Stimulated activated CD4-positive, alpha-beta T cell treated with anti-CD3 and anti-CD28 coated beads, Interleukin-1b, Interleukin-23, amount 100 ng/mL, for 48 hours (primary cell): ENCODE data around the gene NET1.
"Not testable (repeated sequence)": the region's sequence is repeated elsewhere in the genome, so short reads cannot be mapped to it uniquely, and the experiment has no call there.

Experiments
- DNase-seq: peaks from one replicate; pipeline ENCODE4 v3.0.0-alpha.2; 2020

Gene NET1

DNA sequence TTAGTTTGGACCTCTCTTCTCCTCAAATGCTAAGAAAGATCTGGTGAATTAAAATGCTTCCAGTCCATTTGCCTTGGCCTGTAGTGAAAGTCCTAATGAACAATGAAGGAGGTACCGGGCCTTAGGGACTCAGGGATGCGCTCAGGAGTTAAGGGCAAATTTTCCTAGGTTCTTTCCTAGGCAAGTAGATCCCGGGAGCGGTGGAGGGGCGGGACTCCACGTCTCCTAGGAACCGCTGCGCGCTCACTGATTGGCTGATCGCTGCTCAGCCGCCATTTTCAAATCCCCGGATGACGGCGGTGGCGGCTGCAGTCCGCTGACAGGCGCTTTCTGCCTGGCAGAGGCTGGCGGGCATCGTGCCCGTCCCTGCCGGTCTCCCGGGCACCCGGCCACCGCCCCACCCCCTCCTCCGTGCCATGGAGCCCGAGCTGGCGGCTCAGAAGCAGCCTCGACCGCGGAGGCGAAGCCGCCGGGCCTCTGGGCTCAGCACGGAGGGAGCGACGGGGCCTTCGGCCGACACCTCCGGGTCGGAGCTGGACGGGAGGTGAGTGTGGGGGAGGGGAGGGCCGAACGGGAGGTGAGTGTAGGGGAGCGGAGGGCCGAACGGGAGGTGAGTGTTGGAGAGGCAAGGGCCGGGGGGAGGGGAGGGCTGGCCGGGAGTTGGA is at the start of gene NET1:
TSS of gene NET1 (plus strand) at position 281 of the 665 bp plus-strand sequence. CDS start at position 417, 136 bp downstream.
- peak; percentile 77 for DNase-seq

GRCh38 chr10:5362873-5363272 is 49.5 kb upstream of the NET1 start:
- DNase-seq: no peak

- no peak for DNase-seq
These were observed 48.0 kb upstream of the NET1 start for GRCh38 chr10:5364374-5364773.

- no peak for DNase-seq
These were observed 47.4 kb upstream of the NET1 start, which contains the start of gene UCN3 for GRCh38 chr10:5364890-5365338. Gene UCN3 (plus strand): TSS chr10:5364966. CDS start chr10:5373721, 8,755 bp downstream.

DNA sequence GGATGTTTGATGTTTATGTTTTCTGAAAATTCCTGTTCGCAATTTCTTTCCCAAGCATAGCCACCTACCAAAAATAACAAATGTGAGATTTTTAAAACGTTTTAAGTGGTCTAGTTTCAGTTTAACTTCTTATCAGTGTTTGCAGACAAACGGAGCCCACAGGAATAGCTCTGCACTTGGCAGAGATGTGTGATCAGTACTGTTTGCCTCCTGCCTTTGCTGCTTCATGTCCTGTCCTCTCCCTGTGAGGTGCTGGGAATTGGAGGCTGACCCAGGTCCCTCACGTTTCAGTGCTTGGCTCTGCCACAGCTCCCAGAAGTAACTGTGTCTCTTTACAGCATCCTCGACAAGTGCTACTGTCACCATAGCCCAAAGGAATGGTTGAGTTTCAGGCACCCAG is 46.4 kb upstream of the NET1 start:
- DNase-seq: no peak

DNA sequence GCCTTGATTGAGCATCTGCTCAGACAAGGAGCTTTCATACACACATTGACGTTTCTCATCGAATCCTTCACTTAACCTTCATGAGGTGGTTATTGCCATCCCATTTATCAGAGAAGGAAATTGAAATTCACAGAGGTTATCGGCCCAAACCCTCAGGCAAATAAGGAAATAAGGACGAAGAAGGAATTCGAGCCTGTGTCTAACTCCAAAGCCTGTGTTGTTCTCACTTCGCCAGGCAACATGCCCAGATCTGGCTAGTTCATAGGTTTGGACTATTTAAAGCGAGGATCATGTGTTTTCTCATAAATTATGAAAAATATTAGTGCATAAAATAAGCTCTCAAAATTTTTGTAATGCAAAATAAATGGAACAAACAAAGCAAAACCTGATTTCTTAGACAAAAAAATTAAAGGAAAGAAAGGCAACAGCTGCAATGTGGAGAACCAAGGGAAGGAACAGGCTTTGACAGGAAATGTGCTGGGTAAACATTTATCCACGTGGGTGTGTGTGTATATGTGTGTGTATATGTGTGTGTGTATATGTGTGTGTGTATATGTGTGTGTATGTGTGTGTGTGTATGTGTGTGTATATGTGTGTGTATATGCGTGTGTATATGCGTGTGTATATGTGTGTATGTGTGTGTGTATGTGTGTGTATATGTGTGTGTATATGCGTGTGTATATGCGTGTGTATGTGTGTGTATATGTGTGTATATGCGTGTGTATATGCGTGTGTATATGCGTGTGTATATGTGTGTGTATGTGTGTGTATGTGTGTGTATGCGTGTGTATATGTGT is 42.8 kb upstream of the NET1 start:
- DNase-seq: no peak

GRCh38 chr10:5370493-5371352 is 41.6 kb upstream of the NET1 start:
- no peak for DNase-seq

DNA sequence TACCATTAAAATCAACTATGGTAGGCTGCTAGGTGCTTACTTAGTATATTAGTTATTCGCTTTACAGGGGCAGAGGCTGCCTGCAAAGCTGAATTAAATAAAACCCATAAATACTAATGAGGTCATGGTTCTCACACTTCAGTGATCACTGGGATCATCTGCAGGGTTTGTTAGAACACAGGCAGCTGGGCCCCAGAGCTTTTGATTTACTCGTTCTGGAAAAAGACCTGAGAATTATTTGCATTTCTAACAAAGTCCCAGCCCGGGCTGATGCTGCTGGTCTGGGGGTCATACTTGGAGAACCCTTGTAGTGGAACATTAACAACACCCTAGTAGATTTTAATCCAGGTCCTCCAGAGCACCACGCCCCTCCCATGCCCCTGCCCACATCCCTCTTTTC is 39.0 kb upstream of the NET1 start:
- DNase-seq: no peak

GRCh38 chr10:5373891-5374611 is 38.3 kb upstream of the NET1 start:
- DNase-seq: no peak

GRCh38 chr10:5376450-5376849 is 35.9 kb upstream of the NET1 start:
- no peak for DNase-seq

- DNase-seq: not testable (repeated sequence)
These were observed 33.2 kb upstream of the NET1 start for GRCh38 chr10:5379202-5379601.

GRCh38 chr10:5380395-5380794 is 32.0 kb upstream of the NET1 start:
- DNase-seq: not testable (repeated sequence)

DNA sequence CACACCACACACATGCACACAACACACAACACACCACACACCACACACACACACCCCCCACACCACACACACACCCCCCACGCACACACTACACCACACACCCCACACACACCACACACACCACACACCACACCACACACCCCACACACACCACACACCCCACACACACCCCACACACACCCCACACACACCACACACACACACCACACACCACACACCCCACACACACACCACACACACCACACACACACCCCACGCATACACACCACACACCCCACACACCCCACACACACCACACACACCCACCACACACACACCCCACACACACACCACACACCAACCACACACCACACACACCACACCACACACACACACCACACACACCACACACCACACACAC is 31.2 kb upstream of the NET1 start:
- no peak for DNase-seq

- DNase-seq: no peak
These were observed 27.1 kb upstream of the NET1 start for GRCh38 chr10:5385224-5385623.

DNA sequence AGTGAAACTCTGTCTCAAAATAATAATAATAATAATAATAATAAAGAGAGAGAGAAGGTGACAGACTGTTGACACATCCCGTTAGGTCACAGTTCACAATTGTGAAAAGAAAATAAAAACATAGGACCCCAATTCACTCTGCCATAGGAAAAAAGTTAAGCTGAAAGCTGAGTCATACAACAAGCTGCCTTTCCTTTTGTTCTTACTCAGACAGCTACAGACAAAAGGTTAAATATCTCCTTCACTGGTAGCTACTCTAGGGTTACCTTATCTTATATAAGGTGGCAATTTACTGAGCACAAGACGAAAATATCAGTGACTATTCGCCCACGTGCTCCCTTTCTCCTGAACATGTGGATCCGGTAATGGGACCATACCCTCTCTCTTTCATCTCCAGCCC is 25.2 kb upstream of the NET1 start:
- DNase-seq: no peak

DNA sequence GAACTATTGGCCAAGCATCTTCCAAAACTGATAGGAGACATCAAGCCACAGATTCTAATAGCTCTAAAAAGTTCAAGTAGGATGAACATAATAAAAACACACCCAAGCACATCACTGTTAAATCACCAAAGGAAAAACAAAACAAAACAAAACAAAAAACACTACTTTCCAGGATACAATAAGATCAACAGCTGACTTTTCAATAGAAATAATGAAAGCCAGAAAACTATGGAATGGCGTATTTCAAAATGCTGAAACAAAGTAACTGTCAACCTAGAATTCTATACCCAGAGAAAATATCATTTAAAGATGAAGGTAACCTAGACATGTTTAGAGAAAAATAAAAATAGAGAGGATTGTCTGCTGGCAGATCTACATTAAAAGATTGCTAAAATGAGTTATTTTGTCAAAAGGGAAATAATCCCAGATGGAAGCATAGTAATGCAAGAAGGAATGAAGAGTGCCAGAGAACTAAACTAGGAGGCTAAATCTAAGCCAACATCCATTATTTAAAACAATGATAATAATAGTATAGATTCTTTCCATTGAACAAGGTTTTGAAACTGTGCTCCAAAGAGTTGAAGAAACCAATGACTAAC is 21.7 kb upstream of the NET1 start:
- DNase-seq: no peak

DNA sequence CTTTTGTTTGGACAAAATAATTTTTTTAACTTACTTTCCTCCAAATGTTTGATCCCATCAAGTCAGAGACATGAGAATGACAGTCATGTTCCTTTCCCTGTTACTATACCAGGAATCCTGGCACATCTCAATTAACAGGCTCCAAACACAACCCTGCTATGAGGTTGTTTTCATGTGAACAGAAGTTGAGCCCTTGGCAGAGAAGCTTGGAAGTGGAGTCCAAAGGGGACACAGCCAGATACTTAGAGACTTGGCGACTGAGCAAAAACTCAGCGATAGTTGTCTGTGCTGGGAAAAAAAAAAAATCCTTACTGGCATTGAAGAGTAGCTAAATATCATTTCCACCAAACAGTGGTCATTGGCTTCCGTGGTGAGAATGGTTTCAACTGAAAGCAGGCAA is 20.6 kb upstream of the NET1 start:
- DNase-seq: no peak

DNA sequence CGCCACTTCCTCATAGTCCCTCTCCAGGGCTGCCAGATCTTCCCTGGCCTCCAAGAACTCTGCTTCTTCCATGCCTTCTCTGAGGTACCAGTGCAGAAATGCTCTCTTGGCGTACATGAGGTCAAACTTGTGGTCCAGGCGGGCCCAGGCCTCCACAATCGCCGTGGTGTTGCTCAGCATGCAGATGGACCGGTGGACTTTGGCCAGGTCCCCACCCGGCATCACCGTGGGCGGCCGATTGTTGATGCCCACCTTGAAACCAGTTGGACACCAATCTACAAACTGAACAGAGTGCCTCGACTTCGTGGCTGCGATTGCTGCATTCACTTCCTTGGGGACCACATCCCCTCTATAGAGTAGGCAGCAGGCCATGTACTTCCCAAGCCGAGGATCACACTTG is 18.8 kb upstream of the NET1 start:
- DNase-seq: no peak

DNA sequence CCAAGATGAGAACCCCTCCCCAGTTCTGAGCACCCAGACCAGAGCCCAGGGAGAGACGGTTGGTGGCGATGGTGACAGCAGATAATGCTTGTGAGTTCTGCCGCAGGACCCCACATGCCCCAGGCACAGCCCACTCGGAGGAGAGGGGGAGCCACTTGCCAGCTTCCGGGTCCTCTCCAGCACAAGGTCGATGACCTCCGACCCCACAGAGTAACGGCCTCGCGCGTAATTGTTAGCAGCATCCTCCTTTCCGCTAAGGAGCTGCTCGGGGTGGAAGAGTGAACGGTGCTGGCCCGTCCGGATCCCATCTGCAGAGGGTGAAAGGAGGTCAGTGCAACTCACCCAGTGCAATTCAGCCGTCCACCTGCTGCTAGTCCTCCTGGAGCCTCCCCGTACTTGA is 17.2 kb upstream of the NET1 start:
- no peak for DNase-seq

DNA sequence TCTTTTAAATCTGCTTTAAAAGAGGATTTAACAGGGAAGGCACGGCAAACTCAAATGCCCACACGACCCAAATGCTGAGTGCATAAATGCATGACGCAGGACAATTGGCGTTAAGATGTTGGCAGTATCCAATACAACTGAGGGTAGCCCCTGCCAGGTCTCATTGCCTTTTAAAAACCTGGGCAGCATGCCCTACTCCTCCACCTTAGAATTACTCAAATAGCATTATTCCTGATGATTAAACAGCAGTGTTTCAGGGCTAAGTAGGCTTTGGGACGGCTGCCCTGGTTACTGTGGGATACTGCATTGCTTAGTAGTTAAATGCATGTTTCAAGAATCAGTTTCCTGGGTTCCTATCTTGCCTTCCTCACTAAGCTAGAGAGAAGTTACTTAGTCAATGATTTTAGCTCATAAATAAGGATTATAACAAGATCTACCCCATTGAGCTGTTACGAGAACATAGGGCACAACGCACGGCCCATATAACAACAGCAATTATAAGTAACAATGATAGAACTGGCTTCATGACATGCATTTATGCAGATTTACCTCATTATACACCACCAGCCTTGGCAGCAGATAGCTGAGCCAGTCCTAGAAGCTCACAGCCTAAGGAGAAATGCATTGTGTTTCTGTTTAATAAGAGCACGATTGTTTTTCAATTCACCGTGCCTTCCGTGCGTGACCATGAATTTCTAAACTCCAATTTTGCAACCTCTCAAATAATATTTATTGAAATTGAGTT is 15.6 kb upstream of the NET1 start:
- DNase-seq: no peak

- DNase-seq: no peak
These were observed 13.0 kb upstream of the NET1 start for GRCh38 chr10:5399332-5399731.
